ENCODE results near the gene IRS1.

Gene IRS1

GRCh38 chr2:226792155-226792881, 7.3 kb downstream of the IRS1 start:
- DNase-seq (ENCODE audit: low spot score), result peak; percentile 13
- POLR2A ChIA-PET (ENCODE audit: low non-redundant PET), result no interaction called here
- TF ChIP-seq CTCF (conservative IDR thresholded peaks at IDR 0.05; ENCODE audit: low read depth), result no peak
- peak overlapping the region; percentile 90 for H3K27ac ChIP-seq
- CTCF ChIA-PET, result no interaction called here

GRCh38 chr2:226791487-226792081, 8.0 kb downstream of the IRS1 start:
- TF ChIP-seq CTCF (conservative IDR thresholded peaks at IDR 0.05; ENCODE audit: low read depth), result peak; percentile 34
- CTCF ChIA-PET, result interaction anchor here (1.1 kb wide), 1 partner anchor 194 kb away, joined by 3 read pairs; no protein-coding TSS in a partner anchor
- POLR2A ChIA-PET (ENCODE audit: low non-redundant PET), result interaction anchor here (0.5 kb wide), 1 partner anchor 536 kb away, joined by 4 read pairs; no protein-coding TSS in a partner anchor
- DNase-seq (ENCODE audit: low spot score), result peak; percentile 98
- H3K27ac ChIP-seq, result peak overlapping the region; percentile 90

GRCh38 chr2:226791056-226791486, 8.5 kb downstream of the IRS1 start:
- ChIA-PET POLR2A (ENCODE audit: low non-redundant PET) (interaction anchor here (0.5 kb wide), 1 partner anchor 537 kb away, joined by 4 read pairs; no protein-coding TSS in a partner anchor), CTCF (interaction anchor here (1.1 kb wide), 1 partner anchor 195 kb away, joined by 3 read pairs; no protein-coding TSS in a partner anchor)
- peak; percentile 28 for DNase-seq (ENCODE audit: low spot score)
- TF ChIP-seq CTCF (conservative IDR thresholded peaks at IDR 0.05; ENCODE audit: low read depth), result no peak
- H3K27ac ChIP-seq, result peak overlapping the region; percentile 90

GRCh38 chr2:226790431-226790830, 9.2 kb downstream of the IRS1 start:
- CTCF ChIA-PET, result interaction anchor here (0.6 to 1.1 kb wide), 3 partner anchors 31 to 195 kb away, joined by 3 to 4 read pairs (median 3); no protein-coding TSS in a partner anchor
- no peak for TF ChIP-seq CTCF (conservative IDR thresholded peaks at IDR 0.05; ENCODE audit: low read depth)
- POLR2A ChIA-PET (ENCODE audit: low non-redundant PET), result no interaction called here

GRCh38 chr2:226790011-226790410, 9.6 kb downstream of the IRS1 start:
- no peak for DNase-seq (ENCODE audit: low spot score)
- POLR2A ChIA-PET (ENCODE audit: low non-redundant PET), result no interaction called here
- CTCF ChIA-PET, result interaction anchor here (0.6 to 0.7 kb wide), 3 partner anchors 31 to 671 kb away, joined by 3 to 4 read pairs (median 3); no protein-coding TSS in a partner anchor
- no peak for TF ChIP-seq CTCF (conservative IDR thresholded peaks at IDR 0.05; ENCODE audit: low read depth)
- no peak overlapping the region for H3K27ac ChIP-seq

More at GRCh38 chr2:226790431-226790830, 9.2 kb downstream of the IRS1 start:
- H3K27ac ChIP-seq, result peak overlapping the region; percentile 90
- DNase-seq (ENCODE audit: low spot score), result no peak

GRCh38 chr2:226788881-226789490, 10.6 kb downstream of the IRS1 start:
- ChIA-PET CTCF (interaction anchor here (0.6 to 1.0 kb wide), 3 partner anchors 9 to 448 kb away, joined by 3 to 4 read pairs (median 3); no protein-coding TSS in a partner anchor), POLR2A (ENCODE audit: low non-redundant PET) (no interaction called here)
- DNase-seq (ENCODE audit: low spot score), result no peak
- H3K27ac ChIP-seq, result no peak overlapping the region
- TF ChIP-seq CTCF (conservative IDR thresholded peaks at IDR 0.05; ENCODE audit: low read depth), result no peak

Measured in RWPE1 (cell line).